ENCODE data around the gene TXNIP.

Gene TXNIP

DNA sequence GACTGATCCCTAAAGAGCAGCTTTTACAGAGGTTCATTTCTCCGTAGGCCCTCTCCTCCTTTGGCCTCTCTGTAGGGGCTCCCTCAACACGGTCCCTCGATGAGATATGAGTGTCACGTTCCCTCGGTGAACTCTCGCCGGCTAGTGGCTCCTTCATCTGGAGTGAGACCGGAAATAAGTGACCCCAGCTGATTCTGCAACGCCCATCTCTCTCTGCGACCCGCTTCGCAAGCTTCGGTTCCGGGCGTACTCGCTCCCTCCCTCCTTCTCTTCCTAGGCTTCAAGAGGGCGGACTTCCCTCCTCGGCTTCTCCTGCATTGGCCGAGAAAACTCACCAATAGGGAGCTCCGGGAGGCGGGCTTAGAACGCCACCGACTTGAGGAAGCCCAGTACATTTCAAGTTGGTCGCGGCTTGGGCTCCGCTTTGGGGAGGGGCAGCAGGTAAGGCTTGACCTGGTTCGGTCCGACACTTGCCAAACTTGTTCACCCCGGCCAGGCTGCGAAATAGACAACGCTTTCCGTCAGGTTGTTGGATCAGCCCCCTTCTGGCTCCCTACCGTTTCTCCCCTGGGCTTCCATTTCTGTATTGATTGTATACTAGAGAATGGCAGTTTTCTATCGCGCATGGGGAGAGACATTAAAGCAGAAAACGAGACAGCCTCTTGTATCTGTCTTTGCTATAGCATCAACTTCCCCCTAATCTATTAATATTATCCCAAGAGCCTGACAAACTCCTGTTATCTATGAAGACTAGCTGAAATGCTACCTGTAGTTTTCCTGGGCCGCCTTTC, 31.9 kb downstream of the TXNIP start, which contains the start of the genes ANKRD34A and POLR3GL:
ANKRD34A (minus strand) TSS at position 248 of the 791 bp plus-strand sequence. CDS start 2,816 bp downstream, outside the sequence.
POLR3GL (plus strand) TSS at position 363 of the 791 bp plus-strand sequence. CDS start 10,176 bp downstream, outside the sequence.
- FAIRE-seq (peak; percentile 95), DNase-seq (ENCODE audit: insufficient read length, low spot score) (peak; percentile 87)

GRCh38 chr1:145963265-145964019, 32.9 kb downstream of the TXNIP start:
- no peak for FAIRE-seq
- no peak for DNase-seq (ENCODE audit: insufficient read length, low spot score)

- FAIRE-seq (no peak), DNase-seq (ENCODE audit: insufficient read length, low spot score) (no peak)
These were observed 33.9 kb downstream of the TXNIP start for GRCh38 chr1:145962157-145963102.

DNA sequence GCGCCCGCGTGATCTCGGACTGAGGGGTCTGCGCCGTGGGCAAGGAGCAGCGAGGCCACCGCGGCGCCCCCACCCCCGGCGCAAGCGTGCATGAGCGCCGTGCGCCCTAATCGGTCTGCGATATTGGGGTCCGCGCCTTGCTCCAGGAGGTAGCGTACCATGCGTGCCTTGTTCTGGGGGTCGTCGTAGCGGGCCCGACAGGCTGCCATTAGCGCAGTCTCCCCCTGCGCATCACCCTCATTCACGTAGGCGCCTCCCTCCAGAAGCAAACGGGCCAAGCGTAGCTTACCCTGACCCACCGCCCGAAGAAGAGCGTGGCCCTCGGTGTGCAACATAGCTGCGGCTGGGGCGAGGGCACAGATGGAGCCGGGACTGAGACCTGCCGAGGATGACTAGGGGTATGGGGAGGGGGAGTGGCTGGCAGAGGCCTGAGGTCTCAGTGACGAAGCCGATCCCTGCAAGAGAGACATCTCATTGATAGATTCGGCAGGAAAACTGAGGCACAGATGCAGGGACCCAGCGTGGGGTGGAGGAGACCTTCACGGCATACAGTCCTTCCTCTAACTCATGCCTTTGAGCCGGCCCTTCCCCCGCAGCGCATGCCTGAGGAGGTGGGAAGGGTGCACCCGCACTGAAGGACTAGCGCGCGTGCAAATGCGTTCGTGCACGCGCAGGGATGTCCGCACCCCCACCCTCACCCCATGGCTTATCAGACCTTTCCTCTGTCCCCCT, 34.8 kb downstream of the TXNIP start:
- FAIRE-seq (peak; percentile 53), DNase-seq (ENCODE audit: insufficient read length, low spot score) (no peak)

DNA sequence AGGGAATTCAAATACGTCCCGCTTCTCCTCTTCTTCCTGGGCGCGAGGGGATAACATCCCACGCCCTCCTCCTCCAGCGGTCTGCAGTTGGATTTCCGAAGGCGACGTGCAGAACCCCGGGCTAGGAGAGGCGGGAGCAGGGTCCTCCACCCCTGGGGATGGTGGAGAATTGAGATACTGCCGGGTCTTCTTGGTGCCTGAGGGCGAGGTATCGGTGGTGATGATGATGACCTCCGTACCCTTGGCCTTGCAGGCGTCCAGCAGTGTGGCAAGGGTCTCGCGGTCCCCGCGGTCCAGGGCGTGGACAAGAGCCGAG, 35.3 kb downstream of the TXNIP start:
- no peak for FAIRE-seq

DNA sequence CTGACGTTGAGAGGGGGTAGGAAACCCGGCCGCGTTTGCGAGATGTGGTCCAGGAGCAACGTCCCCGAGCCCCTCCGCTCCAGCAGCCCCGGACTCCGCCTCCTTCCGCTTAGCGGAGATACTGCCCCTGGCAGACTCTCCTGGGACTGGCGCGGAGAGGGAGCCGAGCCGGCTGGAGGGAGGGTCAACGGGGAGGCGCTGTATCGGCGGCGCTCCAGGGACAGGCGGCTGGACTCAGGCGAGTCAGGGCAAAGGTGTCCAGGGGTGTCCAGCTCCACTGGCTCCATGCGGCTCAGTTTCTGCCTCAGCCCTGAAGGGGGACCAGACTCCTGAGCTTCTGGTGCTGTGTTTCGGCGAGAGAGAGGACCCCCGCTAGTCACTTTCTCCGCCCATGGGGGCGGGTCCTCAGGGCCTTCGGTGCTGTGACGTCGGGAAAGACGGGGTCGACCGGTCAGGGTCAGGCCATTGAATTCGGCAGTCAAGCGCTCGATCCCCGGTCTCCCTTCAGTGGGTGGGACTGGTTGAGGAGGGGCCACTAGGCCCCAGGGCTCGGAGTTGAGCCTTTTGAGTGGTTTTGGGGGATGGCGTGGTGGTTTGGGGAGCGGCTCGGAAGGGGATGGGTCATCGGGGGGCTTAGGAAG, 35.8 kb downstream of the TXNIP start:
- FAIRE-seq (peak; percentile 4), DNase-seq (ENCODE audit: insufficient read length, low spot score) (no peak)

More for the DNA sequence above, 35.3 kb downstream of the TXNIP start:
- DNase-seq (ENCODE audit: insufficient read length, low spot score) = no peak

- DNase-seq (ENCODE audit: insufficient read length, low spot score) (no peak), FAIRE-seq (no peak)
These were observed 36.4 kb downstream of the TXNIP start for GRCh38 chr1:145959957-145960467.

DNA sequence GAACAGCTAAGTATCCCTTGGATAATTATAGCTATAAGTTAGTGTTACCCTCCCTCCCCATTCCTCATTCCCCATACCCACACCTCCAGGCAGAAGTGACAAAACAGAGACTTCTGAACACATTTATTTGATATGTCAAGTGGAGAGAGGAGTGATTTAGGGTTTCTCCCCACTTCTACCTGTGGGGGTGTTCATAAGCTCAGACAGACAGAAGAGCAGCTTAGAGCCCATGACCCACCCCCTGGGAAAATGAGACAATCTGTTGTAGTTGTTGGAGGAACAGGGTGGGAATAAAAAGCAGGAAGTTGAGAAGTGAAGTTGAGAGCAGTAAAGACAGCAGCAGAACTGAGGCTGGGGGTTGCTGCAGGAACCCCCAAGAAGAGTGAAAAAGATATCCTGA, 37.0 kb downstream of the TXNIP start:
- DNase-seq (ENCODE audit: insufficient read length, low spot score) = no peak
- FAIRE-seq = no peak

DNA sequence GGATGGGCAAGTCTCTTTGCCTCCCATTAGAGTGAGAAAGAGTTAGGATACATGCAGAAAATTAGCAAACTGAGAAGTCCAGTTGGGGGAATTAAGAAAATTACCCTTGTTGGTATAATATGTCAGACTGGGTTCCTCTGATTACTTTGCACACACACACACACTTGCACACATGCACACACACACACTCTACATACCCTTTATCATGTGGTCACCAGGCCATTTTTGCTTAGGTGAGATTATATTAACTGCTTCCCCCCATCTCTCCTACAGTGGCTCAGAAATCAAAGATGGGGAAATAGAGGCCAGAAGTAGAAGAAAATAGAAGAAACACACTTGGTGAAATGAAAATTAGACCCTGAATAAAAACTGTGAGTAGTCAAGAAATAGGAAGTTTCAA, 37.6 kb downstream of the TXNIP start:
- DNase-seq (ENCODE audit: insufficient read length, low spot score) (no peak), FAIRE-seq (no peak)

DNA sequence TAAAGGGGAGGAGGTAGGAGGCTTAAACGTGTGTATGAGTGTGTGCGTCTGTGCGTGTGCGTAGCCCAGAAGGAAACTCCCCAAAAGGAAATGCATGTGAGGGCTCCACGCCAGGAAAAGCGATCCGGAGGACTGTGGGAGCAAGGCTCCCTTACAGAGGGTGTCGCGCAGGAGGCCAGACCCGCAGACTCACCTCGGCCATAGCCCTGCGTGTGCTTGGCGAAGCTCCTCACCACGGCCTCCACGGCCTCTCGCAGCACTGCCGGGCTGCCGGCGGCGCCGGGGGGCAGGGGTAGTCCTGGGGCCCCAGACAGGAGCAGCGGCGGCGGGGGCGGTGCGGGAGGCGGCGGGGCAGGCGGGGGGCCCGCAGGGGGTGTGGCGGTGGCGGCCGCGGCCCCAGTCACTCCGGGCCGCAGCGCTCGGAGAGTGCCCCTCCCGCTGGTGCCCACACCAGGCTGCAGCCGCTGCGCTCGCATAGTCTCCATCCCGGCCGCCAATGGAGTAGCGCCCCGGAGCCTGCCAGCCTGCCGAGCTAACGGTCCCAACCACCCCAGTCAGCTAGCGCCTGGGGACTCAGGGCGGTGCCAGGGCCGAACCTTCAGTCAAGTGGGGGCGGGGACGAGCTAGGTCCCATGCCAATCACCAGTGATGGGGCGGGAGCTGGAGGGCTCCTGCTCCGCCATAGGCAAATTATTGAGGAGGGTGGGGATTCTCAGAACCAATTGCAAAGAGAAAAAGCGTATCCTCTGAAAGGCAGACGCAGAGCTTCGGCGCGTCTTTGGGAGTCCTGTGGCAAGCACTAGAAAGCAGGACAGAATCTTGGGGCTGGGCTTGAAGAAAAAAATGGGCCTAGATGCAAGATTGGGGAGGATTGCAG, 38.7 kb downstream of the TXNIP start, which contains the start of gene LIX1L:
LIX1L (minus strand) TSS at position 575 of the 877 bp plus-strand sequence; CDS start at position 485, 90 bp downstream.
- FAIRE-seq (peak; percentile 84), DNase-seq (ENCODE audit: insufficient read length, low spot score) (peak; percentile 90)

DNA sequence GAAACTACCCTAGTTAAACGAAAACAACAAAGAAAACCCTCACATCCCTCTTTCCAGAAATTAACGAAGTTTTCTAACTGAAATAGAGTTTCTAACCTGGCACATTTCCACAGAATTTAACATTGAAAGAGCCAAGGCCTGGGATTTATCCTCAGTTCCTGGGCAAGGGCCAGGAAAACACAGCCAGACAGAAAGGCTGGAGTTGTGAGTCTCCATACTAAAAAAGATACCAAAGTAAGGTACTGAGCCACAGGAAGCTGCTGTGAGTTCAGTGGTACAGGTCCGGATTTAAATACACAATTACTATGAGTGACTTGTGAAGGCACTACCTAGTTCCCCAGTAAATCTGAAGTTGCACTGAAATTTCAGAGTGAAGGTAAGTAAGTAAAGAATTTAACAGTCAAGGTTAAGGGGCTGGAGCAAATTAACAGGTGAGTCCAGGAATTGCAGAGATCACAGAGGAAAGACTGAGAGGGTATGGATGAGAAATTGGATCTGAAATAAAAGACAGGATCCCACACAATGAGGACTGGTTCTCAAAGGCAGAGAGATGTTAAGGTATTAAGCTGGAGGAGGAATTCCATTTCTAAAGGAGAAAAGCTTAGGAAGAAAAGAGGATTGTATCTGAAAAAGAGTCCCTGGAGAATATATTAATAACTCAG, 39.5 kb downstream of the TXNIP start:
- FAIRE-seq (no peak), DNase-seq (ENCODE audit: insufficient read length, low spot score) (no peak)

GRCh38 chr1:145956361-145956760, 40.0 kb downstream of the TXNIP start:
- no peak for DNase-seq (ENCODE audit: insufficient read length, low spot score)
- no peak for FAIRE-seq

- no peak for FAIRE-seq
These were observed 40.9 kb downstream of the TXNIP start for GRCh38 chr1:145955436-145955835.

DNA sequence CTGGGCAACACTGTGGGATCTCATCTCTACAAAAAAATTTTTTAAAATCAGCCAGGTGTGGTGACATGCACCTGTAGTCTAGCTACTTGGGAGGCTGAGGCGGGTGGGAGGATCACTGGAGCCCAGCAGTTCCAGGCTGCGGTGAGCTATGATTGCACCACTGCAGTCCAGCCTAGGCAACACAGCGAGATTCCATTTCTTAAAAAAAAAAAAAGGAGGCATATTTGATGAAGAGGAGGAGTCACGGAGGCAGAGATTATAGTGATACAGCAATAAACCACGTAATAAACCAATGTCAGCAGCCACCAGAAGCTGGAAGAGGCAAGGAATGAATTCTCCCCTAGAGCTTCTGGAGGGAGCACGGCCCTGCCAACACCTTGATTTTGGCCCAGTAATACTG, 42.5 kb downstream of the TXNIP start:
- FAIRE-seq = no peak
- DNase-seq (ENCODE audit: insufficient read length, low spot score) = no peak

More at GRCh38 chr1:145955436-145955835, 40.9 kb downstream of the TXNIP start:
- no peak for DNase-seq (ENCODE audit: insufficient read length, low spot score)

DNA sequence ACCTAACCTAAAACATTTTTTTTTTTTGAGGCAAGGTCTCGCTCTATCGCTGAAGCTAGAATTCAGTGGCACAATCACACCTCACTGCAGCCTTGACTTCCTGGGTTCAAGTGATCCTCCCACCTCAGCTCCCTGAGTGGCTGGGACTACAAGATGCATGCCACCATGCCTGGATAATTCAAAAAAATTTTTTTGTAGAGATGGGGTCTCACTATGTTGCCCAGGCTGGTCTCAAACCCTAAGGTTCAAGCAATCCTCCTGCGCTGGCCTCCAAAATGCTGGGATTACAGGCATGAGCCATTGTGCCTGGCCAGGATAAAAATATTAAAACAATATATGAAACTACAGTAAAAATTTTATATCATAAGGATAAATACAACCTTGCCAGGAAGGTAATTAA, 43.5 kb downstream of the TXNIP start:
- FAIRE-seq (no peak), DNase-seq (ENCODE audit: insufficient read length, low spot score) (no peak)

DNA sequence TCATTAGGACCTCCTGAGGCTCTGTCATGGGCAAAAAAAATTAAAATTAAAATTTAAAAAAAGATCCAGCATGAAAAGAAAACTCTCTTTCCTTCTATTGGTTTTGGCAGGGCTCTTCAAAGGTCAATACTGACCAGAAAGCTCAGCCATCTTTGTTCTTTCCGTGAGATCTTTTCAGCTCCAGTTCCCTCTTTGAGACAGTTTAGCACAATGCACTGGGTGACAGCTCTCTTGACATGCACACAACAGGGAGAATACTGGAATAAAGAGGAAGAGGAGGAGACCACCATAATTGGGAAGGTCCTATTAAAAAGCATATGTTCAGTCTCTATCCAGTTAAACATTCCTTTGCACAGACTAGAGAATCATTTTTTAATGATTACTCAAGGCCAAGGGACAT, 44.9 kb downstream of the TXNIP start:
- FAIRE-seq = no peak
- DNase-seq (ENCODE audit: insufficient read length, low spot score) = no peak

GRCh38 chr1:145949219-145949618, 47.2 kb downstream of the TXNIP start:
- no peak for DNase-seq (ENCODE audit: insufficient read length, low spot score)
- FAIRE-seq = no peak

- DNase-seq (ENCODE audit: insufficient read length, low spot score) (no peak), FAIRE-seq (no peak)
These were observed 48.8 kb downstream of the TXNIP start for GRCh38 chr1:145947551-145947950.

Data from GM19239 (cell line).